ENCODE measurements around the gene TTPAL.

The TTPAL gene

DNA sequence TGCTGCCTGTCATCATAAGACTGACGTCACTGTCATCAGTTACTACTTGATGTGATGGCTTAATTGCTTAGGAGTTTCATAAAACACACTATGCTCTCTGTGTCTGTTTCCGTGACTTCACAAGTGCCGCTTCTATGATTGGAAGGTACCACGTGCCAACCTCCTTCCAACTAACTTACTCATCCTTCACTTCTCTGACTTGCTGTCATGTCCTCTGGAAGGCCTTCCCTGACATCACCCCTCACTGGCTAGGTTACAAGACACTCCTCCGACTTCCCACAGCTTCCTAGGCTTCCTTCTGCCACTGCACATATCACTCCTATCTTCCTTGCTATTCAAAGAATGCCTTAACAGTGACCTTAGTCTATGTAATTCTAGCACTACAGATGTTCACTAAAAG lies 25.8 kb downstream of the TTPAL start:
- DNase-seq = no peak

DNA sequence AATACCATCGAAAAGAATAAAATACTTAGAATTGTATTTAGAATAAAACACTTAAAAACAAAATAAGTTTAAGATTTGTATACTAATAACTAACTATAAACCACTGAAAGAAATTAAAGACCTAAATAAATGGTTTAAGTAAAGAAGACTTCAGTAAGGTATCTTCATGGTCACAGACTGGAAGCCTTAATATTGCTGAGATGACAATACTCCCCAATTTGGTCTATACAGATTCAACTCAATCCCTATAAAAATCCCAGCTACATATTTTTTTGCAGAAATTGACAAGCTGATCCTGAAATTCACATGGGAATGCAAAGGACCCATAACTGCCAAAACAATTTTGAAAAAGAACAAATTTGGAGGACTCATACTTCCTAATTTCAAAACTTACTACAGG lies 27.3 kb downstream of the TTPAL start:
- DNase-seq = no peak

DNA sequence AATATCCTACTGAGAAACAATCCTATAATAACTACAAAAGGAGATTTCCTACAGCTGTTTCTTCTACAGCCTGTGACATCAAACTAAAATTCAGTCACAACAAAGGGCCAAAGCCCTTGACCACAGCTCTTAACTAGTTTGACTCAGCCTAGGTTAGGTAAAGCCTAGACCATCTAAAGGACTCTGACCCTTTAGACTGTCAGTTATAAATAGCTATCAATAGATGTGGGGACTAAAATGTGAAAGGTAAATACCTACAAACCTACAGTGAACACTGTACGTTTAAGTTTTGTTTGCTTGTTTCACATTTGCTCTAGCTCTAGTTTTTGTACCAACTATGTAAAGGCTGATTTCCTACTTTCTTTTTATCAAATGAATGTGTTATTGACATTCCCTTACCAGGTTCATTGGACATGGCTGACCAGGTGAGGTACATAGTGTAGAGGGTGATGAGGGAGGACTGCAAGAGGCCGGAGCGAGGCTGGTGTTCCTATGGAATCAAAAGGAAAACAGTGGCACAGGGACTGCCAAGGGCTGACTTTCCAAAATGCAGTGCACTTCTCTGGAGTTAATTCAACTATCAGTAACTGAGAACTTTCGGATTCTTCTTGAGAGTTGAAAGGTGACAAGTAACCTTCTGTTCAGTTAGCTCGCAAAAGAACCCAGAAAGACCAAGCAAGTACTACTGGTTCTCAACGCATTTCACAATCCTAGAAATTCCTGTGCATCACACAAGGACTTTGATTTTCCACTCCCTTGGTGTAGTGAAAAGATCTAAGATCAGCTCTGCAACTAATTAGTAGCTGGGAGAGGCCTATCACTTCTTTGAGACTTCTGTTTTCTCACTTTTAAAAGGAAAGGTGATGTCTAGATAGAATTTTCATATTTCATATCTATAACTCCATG lies 29.0 kb downstream of the TTPAL start:
- DNase-seq = no peak

DNA sequence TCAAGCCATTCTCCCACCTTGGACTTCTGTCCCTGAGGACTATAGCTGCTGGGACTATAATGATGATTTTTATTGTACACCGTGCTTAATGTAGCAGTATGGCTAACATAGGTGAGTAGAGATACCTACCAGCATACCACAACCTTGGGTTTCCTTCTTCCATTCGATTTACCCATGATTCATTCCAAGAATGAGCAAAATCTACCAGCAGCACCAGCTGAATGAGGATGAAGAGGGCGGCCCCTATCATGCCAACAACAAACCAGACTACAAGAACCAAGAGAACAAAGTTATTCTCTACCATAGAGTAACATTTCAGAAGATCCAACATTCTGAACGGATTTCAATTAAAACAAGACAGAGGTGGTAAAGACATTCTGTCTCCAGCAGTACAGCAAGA lies 34.1 kb downstream of the TTPAL start:
- DNase-seq = no peak

DNA sequence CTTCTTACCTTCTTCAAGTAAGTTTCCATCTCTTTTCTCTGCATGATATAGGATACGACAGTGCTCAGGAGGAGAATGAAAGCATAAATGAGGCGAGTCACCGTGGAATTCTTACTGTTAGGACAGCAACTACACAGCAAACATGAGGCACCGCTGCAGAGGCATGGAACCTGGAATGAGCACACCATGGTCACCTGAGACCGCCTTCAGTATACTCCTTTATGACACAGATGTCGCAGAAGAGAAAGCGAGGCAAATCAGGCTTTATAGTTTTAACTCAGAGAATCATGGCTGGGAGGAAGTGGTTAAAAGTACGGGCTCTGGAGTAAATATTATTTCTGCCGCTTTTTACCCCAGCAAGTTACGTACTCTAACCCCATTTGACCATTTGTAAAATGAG lies 38.2 kb downstream of the TTPAL start:
- DNase-seq = no peak

DNA sequence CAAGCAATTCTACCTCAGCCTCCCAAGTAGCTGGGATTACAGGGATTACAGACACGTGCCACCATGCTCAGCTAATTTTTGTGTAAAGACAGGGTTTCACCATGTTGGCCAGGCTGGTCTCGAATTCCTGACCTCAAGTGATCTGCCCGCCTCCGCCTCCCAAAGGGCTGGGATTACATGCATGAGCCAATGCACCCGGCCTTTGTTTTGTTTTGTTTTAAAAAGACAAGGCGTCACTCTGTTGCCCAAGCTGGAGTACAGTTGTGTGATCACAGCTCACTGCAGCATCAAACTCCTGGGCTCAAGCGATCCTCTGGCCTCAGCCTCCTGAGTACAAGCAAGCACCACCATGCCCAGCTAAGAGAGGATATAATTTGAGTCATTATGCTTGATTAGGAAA lies 40.8 kb downstream of the TTPAL start:
- DNase-seq = no peak

DNA sequence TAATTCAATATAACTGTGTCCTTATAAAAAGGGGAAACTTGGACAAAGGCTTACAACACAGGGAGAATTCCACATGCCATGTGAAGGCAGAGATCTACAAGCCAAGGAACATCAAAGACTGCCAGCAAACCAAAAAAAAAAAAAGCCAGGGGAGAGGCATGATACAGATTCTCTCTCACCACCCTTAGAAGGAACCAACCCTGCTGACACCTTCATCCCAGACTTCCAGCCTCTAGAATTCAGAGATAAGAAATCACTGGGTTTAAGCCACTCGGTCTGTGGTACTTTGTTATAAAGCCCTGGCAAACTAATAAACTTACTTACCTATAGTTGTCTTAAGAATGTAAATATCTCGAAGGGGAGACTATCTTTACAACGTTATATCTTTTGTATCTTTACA lies 41.8 kb downstream of the TTPAL start:
- no peak for DNase-seq

DNA sequence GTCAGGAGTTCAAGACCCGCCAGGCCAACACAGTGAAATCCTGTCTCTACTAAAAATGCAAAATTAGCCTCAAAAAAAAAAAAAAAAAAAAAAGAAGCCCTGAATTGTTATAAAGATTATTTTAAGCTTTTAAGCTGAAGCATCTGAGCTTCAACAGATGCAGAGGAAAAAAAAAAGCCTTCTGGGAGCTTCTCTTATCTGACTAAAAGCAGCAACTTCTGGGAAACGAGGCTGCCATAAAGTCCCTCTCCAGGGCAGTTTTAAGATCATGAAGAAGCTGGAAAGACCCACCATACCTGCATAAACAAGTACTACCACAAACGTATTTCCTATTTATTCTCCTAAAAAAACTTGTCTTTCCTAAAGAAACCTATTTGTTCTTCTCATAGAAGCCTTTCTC lies 42.6 kb downstream of the TTPAL start:
- no peak for DNase-seq

DNA sequence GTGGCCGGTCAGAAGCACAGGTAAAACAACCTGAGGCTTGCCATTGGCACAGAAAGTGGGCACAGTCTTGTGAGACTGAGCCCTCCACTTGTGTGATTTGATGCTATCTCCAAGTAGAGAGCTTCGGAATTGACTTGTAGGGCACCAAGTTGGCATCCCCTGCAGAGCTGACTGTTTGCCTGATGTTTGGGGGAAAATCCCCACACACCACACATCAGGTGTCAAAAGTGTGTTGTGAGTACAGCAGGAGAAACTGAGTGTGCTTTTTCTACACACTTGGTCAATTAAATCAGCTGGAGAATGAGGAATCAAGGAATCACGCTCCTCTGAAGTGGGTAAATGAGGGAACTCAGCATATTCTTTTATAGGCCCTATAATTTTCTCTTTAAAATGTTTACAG lies 45.2 kb downstream of the TTPAL start:
- no peak for DNase-seq

DNA sequence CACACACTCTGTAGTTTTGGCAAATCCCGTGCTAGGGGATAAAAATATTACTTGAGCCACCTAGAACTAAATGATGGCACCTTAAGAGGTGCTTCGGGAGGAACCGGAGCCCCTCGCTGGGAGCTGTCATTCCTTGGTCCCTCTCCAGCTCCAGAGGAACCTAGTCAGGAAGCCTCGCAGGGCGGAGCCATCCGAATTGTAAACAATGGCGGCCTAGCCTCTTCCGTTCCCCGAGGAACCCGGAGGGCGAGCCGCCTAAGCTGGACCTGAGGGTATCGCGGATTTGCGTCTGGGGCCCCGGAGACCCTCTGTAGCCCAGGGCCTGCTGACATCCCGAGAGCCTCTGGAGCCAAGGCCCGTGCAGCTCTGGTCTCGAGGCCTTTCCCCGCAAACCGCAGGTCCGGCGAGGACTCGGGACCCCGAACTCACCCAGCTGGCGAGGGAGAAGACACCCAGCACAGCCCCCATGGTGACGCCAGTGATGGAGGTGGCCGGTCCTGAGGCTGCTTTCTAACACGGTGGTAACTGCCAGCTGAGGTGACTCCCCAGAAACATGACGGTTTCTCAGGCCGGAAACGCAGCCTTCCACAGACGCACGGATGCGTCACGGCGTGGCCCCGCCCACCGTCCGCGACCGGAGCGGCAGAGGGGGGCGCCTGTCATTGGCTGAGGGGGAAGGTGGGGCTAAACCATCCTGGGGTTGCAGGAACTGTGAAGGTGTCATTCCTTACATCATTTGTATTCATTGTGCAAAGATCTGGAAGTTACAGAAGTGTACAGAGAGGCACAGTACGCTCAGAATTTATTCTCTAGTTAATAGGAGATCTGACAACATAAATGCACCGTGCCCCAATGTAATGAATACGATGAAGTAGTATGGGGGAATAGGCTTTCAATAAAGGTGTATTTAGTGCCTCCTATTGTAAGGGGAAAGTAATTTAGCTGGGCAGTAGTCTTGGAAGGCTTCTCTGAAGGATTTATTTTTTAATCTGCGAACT lies 46.1 kb downstream of the TTPAL start, which contains the start of gene SERINC3:
TSS of gene SERINC3 (minus strand) at position 587 of the 998 bp plus-strand sequence. CDS start at position 468, 119 bp downstream.
- DNase-seq = peak; percentile 97

DNA sequence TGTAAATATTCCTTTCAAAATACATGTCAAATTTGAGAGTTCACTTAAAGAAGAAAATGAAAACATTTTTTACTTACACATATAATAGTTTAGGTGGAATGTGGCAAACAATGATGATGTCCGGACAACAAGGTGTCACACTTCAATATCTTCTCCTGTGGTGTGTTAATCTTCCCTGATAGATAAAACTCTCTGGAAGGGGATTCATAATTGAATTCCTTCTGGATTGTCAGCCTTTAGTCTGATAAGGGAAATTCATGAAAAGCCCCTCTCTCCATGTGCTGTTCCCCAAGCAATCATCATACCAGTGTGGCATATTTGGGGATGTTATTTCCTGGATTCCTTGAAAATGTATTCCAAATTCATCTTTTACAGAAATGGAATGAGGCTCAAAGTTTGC lies 47.2 kb downstream of the TTPAL start:
- DNase-seq = no peak

DNA sequence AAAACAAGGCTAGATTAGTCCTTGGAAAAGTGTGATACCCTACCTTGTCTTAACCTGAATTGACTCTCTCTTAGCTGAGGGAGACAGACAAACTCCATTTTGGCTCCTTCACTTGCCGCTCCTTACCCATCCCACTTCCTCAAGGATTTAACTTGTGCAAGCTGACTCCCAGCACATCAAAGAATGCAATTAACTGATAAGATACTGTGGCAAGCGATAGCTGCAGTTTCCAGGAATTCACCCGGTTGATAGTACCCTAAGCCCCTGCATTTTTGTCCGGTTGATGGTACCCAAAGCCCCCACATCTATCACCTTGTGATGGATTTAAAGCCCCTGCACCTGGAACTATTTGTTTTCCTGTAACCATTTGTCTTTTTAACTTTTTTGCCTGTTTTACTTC lies 48.1 kb downstream of the TTPAL start:
- DNase-seq = no peak

DNA sequence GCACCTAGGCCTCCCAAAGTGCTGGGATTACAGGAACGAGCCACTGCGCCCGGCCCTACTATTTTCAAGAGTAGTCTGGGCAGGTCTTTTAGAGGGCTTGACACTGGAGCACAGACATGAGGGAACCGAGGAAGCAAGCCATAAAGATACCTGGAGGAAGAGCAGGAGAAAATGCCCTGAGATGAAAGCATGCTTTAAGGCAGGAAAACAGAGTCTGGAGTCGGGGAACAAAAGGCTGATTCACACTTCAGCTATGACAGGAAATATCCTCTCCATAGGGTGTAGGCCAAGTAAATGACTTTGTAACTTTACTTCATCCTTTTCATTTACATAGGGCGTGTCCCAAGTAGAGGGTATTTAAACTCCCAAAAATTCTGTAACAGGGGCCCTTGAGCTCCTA lies 50.5 kb downstream of the TTPAL start:
- DNase-seq = no peak

DNA sequence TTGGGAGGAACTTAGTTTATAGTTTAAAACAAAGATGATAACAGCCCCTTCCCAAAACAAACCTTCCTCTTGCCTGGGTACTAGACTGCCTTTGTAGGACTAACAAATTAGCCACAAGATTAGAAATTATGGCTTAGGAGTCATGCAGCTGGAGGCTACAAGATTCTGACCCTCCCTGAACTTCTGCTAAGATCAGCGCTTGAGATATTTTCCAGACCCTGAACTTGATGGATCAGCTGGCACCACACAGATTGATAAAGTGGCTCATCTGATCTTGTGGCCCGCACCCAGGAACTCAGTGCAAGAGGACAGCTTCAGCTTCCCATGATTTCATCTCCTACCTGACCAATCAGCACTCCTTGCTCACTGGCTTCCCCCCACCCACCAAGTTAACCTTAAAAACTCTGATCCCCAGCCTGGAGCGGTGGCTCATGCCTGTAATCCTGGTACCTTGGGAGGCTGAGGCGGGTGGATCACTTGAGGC lies 52.1 kb downstream of the TTPAL start:
- no peak for DNase-seq

DNA sequence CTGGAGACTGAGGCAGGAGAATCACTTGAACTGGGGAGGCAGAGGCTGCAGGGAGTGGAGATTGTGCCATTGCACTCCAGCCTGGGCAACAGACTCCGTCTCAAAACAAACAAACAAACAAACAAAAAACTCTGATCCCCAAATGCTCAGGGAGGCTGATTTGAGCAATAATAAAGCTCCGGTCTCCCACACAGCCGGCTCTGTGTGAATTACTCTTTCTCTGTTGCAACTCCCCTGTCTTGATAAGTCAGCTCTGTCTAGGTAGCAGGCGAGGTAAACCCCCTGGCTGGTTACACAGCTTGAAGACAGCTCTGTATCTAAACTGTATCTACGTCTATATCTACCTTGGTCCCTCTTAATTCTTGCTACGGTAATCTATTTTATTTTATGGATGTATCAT lies 52.6 kb downstream of the TTPAL start:
- no peak for DNase-seq

DNA sequence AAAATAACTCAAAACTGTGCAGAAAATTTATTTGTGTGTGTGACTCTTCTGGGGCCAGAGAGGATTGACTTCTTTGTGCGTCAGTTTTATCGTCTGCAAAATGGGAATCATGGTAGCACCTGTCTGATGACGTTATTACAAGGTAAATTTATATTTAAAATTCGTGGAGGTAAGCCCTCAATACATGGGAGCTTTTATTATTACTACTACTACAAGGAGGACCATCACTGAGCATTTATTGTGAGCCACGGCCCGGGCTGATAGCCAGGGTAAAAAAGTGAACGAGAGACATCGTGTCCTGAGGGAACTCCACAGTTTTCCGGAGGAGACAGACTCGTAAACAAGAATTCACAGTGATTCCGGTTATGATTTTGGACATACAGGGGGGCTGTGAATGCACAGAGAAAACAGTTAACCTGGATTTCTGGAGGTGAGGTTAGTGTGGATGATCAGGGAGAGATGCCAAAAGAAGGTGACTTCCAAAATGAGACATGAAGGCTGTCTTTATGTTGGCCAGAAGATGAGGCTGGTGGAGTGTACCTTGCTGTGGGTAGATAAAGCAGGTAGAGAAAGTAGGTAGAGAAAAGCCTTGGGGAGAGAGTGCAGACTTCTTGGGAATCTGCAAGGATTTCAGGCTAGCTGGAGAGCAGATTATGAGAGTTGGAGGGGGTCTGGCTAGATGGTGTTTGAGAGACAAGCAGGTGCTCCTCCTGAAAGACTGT lies 56.7 kb downstream of the TTPAL start:
- DNase-seq = no peak

DNA sequence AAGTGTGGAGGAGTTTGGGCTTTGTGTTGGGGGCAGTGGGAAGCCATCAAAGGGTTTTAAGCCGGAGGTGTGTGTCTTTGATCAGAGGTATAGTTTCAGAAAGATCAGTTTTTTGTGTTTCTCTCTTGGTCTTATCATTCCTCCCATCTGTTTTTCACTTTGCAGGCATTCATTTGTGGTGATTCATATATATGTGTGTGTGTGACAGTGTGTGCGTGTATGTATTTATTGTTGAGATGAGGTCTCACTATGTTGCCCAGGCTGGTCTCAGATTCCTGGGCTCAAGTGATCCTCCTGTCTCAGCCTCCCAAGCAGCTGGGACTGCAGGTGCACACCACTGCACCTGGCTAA lies 57.3 kb downstream of the TTPAL start:
- DNase-seq = no peak

DNA sequence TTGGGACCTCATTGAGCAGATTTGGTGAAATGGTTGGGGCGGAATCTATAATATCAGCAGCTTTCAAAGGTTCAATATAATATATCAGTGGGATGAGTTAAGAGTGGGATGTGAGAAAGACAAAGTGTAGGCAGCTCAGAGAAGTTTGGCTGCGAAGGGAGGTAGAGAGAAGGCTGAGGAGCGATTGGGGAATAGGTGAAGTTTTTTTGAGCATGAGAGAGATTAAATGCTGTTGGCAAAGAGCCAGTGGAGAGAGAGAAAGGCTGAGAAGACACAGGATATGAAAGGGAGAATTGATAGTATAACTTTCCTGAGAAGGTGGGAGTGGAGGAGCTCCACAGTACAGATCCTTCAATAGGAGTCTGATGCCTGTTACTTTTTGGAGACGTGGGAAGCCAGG lies 58.3 kb downstream of the TTPAL start:
- no peak for DNase-seq

DNA sequence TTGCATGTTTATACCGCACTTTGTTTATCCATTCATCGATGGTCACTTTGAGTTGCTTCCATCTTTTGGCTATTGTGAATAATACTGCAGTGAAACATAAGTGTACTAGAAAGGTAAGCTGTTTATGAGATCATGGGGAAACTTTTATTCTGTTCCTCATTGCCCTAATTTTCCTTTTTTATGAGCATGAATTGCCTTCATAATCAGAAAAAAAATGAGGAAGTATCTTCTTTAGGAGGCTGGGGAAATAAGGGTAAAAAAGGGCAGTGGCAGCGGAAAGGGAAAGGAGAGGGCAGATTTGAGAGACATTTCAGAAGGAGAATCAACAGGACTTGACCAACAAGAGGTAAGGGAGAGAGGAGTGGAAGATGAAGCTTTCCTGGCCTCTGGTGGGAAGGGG lies 60.5 kb downstream of the TTPAL start:
- no peak for DNase-seq

DNA sequence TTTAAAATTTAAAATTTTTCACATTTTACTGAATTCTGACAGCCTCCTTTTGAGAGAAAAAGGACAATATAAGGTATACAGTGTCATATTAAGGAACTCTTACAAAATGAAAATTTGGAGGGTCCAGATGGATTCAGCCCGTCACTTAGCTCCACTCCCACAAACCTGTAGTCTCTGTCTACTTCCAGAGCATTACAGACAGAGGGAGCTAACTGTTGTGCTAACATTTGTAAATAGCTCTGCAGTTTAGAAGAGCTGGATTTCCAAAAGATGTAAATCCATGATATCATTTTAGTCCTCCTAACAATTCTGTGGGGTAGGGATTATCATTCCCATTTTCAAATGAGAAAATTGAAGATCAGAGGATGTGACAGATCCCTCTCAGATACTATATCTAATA lies 62.3 kb downstream of the TTPAL start:
- DNase-seq = no peak

DNA sequence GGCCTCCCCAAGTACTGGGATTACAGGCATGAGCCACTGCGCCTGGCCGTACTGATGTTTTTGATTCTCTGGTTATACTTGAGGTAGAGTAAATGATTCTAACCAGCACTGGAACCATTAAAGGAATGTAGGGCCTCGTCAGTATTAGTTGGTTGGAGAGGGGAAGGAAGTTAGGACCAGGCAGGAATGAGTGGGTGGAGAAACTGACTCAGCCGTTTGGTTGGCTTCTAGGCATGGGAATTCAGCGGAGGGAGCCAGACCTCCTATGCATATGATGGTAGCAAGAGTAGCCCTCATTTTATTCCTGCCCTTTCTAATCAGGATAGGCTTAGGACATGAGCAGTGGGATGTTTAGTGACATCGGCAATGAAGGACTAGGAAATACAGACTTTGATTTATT lies 65.2 kb downstream of the TTPAL start:
- no peak for DNase-seq

DNA sequence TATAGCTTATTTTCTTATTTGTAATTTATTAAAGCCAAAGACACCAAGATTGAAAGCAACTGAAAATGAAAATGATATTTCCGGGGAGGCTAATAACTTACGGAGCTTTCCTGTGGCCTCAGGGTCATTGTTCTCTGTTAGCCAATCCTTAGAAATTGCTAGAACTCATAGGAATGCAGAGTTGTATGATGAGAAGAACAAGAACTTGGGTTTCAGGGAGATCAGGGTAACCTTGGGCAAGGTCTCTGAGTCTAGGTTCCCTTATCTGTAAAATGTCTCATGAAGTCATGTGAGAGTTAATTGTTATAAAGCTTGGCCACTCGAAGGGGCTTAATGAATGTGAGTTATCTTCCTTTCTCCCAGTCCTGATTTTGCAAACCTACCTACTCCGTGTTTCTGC lies 66.3 kb downstream of the TTPAL start:
- no peak for DNase-seq

DNA sequence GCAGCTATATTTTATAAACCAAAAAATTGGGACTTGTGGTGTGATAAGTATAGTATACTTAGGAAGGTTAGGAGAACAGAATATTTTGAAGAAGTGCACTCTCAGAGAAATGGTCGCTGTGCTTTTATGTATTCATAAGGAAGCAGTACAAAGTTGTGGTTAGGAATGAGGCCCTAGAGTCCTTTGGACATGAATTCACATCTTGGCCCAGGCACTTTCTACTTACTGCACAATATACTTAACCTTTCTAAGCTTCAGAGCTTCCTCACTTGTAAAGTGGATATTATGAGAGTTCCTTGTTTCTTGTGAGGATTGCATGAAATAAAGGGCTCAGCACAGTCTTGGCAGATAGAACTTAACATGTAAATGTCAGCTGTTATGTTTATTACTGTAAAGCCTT lies 67.2 kb downstream of the TTPAL start:
- DNase-seq = no peak

Data from eye (tissue), 1 donor.